PC-3 (cell line): ENCODE measurements around the gene NUDT1. TPM values are rescaled to one million over a fixed set of nuclear protein-coding genes. Genes with fewer than 3 reads are reported as not detected.

ENCODE experiments used
- ATAC-seq: fragments of 200-7000 bp; cut with Tn5 transposase; 2 replicates; pipeline ENCODE4 v1.9.1; 2020; ENCODE audit warnings: mild to moderate bottlenecking, moderate library complexity
- BruUV-seq: library from RNA; stranded (reverse); fragments of 400-500 nt; replicated peaks from 2 replicates; lab custom pipeline; 2021; lab: Mats Ljungman, UMichigan
- CTCF ChIA-PET: fragments of 300-600 bp; sonication (Branson Sonifier 250); formaldehyde crosslinking; loops from one replicate; lab custom pipeline; 2022; ENCODE audit warnings: antibody characterized with exemption; lab: Charles Lee
- POLR2A ChIA-PET: fragments of 300-600 bp; sonication (Branson Sonifier 250); formaldehyde crosslinking; loops from one replicate; lab custom pipeline; 2022; ENCODE audit warnings: antibody characterized with exemption; ENCODE audit not compliant: unreplicated experiment; lab: Charles Lee
- DNase-seq: peaks from one replicate; pipeline ENCODE4 v3.0.0-alpha.2; 2015
- H2AFZ ChIP-seq: fragments of 300-600 bp; sonication (generic); 2 replicates; pipeline ENCODE4 v1.6.0; 2016; ENCODE audit warnings: antibody characterized with exemption, low read length
- H3F3A ChIP-seq: fragments of 300-600 bp; sonication (generic); one replicate; pipeline ENCODE4 v1.6.0; 2017; ENCODE audit warnings: antibody characterized with exemption, low read length, control low read depth, mild to moderate bottlenecking; ENCODE audit not compliant: unreplicated experiment
- H3K27ac ChIP-seq: fragments of 300-600 bp; sonication (generic); 2 replicates; pipeline ENCODE4 v1.5.1; 2016; ENCODE audit warnings: mild to moderate bottlenecking, low read length
- H3K27me3 ChIP-seq: fragments of 300-600 bp; sonication (generic); 2 replicates; pipeline ENCODE4 v1.6.1; 2016; ENCODE audit warnings: low read length, mixed read lengths
- H3K36me3 ChIP-seq: fragments of 300-600 bp; sonication (generic); 2 replicates; pipeline ENCODE4 v1.6.1; 2016; ENCODE audit warnings: low read depth, mixed run types, low read length, mixed read lengths
- H3K4me1 ChIP-seq: fragments of 300-600 bp; sonication (generic); 2 replicates; pipeline ENCODE4 v1.5.1; 2016; ENCODE audit warnings: low read length; ENCODE audit not compliant: insufficient read depth
- H3K4me2 ChIP-seq: fragments of 300-600 bp; sonication (generic); 2 replicates; pipeline ENCODE4 v1.6.0; 2016; ENCODE audit warnings: low read length
- H3K4me3 ChIP-seq: fragments of 300-600 bp; sonication (generic); 2 replicates; pipeline ENCODE4 v1.5.1; 2016; ENCODE audit warnings: mild to moderate bottlenecking, low read length, mixed read lengths
- H3K79me2 ChIP-seq: fragments of 300-600 bp; sonication (generic); 2 replicates; pipeline ENCODE4 v1.6.1; 2017; ENCODE audit warnings: low read length, mixed read lengths
- H3K9ac ChIP-seq: fragments of 300-600 bp; sonication (generic); 2 replicates; pipeline ENCODE4 v1.6.0; 2016; ENCODE audit warnings: mild to moderate bottlenecking, low read length
- H3K9me2 ChIP-seq: fragments of 300-600 bp; sonication (generic); replicated peaks from 2 replicates; pipeline ENCODE4 v1.6.1; 2016; ENCODE audit warnings: mixed run types, low read length, mixed read lengths
- H3K9me3 ChIP-seq: fragments of 300-600 bp; sonication (generic); 2 replicates; pipeline ENCODE4 v1.6.1; 2016; ENCODE audit warnings: low read length, mixed read lengths
- H4K20me1 ChIP-seq: fragments of 300-600 bp; sonication (generic); 2 replicates; pipeline ENCODE4 v1.6.1; 2016; ENCODE audit warnings: low read length, mixed read lengths
- CTCF ChIP-seq: fragments of 300-600 bp; sonication (generic); conservative IDR thresholded peaks from 2 replicates; pipeline ENCODE4 v1.5.1; 2017; ENCODE audit warnings: antibody characterized with exemption, low read depth, mild to moderate bottlenecking, low read length
- EZH2 ChIP-seq: fragments of 300-600 bp; sonication (generic); IDR thresholded peaks from one replicate; pipeline ENCODE4 v1.6.1; 2017; ENCODE audit warnings: antibody characterized with exemption, mild to moderate bottlenecking, low read length; ENCODE audit not compliant: unreplicated experiment
- EZH2phosphoT487 ChIP-seq: fragments of 300-600 bp; sonication (generic); IDR thresholded peaks from 2 replicates; pipeline ENCODE4 v1.6.1; 2018; ENCODE audit warnings: mild to moderate bottlenecking, antibody characterized with exemption, low read length, borderline replicate concordance
- intact Hi-C: fragments of 100-400 bp; cut with micrococcal nuclease; formaldehyde crosslinking; loops from 2 replicates; pipeline ENCODE4 v1.9.0; 2023
- total RNA-seq: library from RNA; depleted of rRNA; stranded (reverse); fragments of >200 nt; gene quantifications from 2 replicates; pipeline ENCODE4 v1.2.3, GENCODE V29; 2014

The NUDT1 gene
- total RNA-seq, 1 experiment from 2014 or later: 59.3 TPM

GRCh38 chr7:2220506-2220905, 21.5 kb upstream of the NUDT1 start:
- DNase-seq (no peak), ATAC-seq (no peak)
- Histone ChIP-seq H4K20me1 (no peaks in the 10 kb centered on the region), H3K27ac (no peak overlapping the region), H3K9me3 (no peaks in the 10 kb centered on the region), H2AFZ (no peak overlapping the region), H3K4me1 (peaks cover 18% of the 10 kb centered on the region), H3F3A (no peaks in the 10 kb centered on the region), H3K9ac (no peak overlapping the region), H3K4me2 (no peak overlapping the region), H3K9me2 (no peaks in the 10 kb centered on the region), H3K36me3 (peaks cover 35% of the 10 kb centered on the region), H3K79me2 (peaks cover 26% of the 10 kb centered on the region), H3K4me3 (no peak overlapping the region), H3K27me3 (no peaks in the 10 kb centered on the region)
- CTCF ChIA-PET: no interaction called here
- BruUV-seq: no TSS peak
- POLR2A ChIA-PET: no interaction called here
- TF ChIP-seq CTCF (no peak), EZH2 (no peak), EZH2phosphoT487 (no peak)
- intact Hi-C loops: no loop called here

- Histone ChIP-seq H3K9ac (no peak overlapping the region), H3K27ac (no peak overlapping the region), H3K79me2 (peaks cover 26% of the 10 kb centered on the region), H3K4me3 (no peak overlapping the region), H3F3A (no peaks in the 10 kb centered on the region), H3K9me2 (no peaks in the 10 kb centered on the region), H3K36me3 (peaks cover 33% of the 10 kb centered on the region), H3K4me2 (no peak overlapping the region), H3K27me3 (no peaks in the 10 kb centered on the region), H3K9me3 (no peaks in the 10 kb centered on the region), H2AFZ (no peak overlapping the region), H3K4me1 (peaks cover 22% of the 10 kb centered on the region), H4K20me1 (no peaks in the 10 kb centered on the region)
- intact Hi-C loops: no loop called here
- DNase-seq: no peak
- POLR2A ChIA-PET: no interaction called here
- ATAC-seq: no peak
- CTCF ChIA-PET: no interaction called here
- no peak for TF ChIP-seq CTCF
- no peak for TF ChIP-seq EZH2phosphoT487
- no peak for TF ChIP-seq EZH2
- BruUV-seq: no TSS peak
Observed at GRCh38 chr7:2220954-2221353, 21.1 kb upstream of the NUDT1 start.

GRCh38 chr7:2222516-2222915, 19.5 kb upstream of the NUDT1 start:
- H3K36me3 ChIP-seq: peaks cover 30% of the 10 kb centered on the region

More at GRCh38 chr7:2222516-2222915, 19.5 kb upstream of the NUDT1 start:
- H3K27ac ChIP-seq: no peak overlapping the region
- no peak overlapping the region for H2AFZ ChIP-seq
- DNase-seq: no peak
- no peak for ATAC-seq
- no peak overlapping the region for H3K4me2 ChIP-seq
- no peaks in the 10 kb centered on the region for H3F3A ChIP-seq
- POLR2A ChIA-PET: no interaction called here
- no peaks in the 10 kb centered on the region for H3K9me3 ChIP-seq
- H3K4me3 ChIP-seq: no peak overlapping the region
- H4K20me1 ChIP-seq: no peaks in the 10 kb centered on the region
- H3K4me1 ChIP-seq: peaks cover 27% of the 10 kb centered on the region
- no peaks in the 10 kb centered on the region for H3K9me2 ChIP-seq
- intact Hi-C loops: no loop called here
- H3K9ac ChIP-seq: no peak overlapping the region
- H3K27me3 ChIP-seq: no peaks in the 10 kb centered on the region
- TF ChIP-seq EZH2: no peak
- no peak for TF ChIP-seq EZH2phosphoT487
- no peak for TF ChIP-seq CTCF
- CTCF ChIA-PET: no interaction called here
- BruUV-seq: no TSS peak
- peaks cover 34% of the 10 kb centered on the region for H3K79me2 ChIP-seq
